ENCODE measurements around the gene CHMP1A.
"Not testable (repeated sequence)": the region's sequence is repeated elsewhere in the genome, so short reads cannot be mapped to it uniquely, and the experiment has no call there.

CHMP1A gene

GRCh38 chr16:89691986-89692569 is 34.6 kb upstream of the CHMP1A start:
- no peak for DNase-seq

- no peak for DNase-seq
Observed at GRCh38 chr16:89691231-89691985, 33.9 kb upstream of the CHMP1A start.

GRCh38 chr16:89690392-89690901 is 32.9 kb upstream of the CHMP1A start:
- no peak for DNase-seq

GRCh38 chr16:89689621-89690020 is 32.1 kb upstream of the CHMP1A start:
- not testable (repeated sequence) for DNase-seq

GRCh38 chr16:89689142-89689541 is 31.6 kb upstream of the CHMP1A start:
- DNase-seq: no peak

- DNase-seq: no peak
Observed at GRCh38 chr16:89688395-89688794, 30.9 kb upstream of the CHMP1A start.

- peak; percentile 33 for DNase-seq
Observed at GRCh38 chr16:89687092-89687940, 29.8 kb upstream of the CHMP1A start.

GRCh38 chr16:89686520-89687091 is 29.1 kb upstream of the CHMP1A start, which contains the start of gene CDK10:
Gene CDK10 (plus strand): TSS chr16:89686689. CDS start chr16:89686711, 22 bp downstream.
- DNase-seq: peak; percentile 89

GRCh38 chr16:89685916-89686315 is 28.4 kb upstream of the CHMP1A start:
- DNase-seq: no peak

GRCh38 chr16:89678258-89678657 is 20.8 kb upstream of the CHMP1A start:
- no peak for DNase-seq

- no peak for DNase-seq
Observed at GRCh38 chr16:89672177-89672941, 14.9 kb upstream of the CHMP1A start.

GRCh38 chr16:89671565-89671964 is 14.1 kb upstream of the CHMP1A start:
- DNase-seq: not testable (repeated sequence)

- DNase-seq: no peak
Observed at GRCh38 chr16:89670496-89671431, 13.3 kb upstream of the CHMP1A start.

GRCh38 chr16:89669755-89670154 is 12.2 kb upstream of the CHMP1A start:
- DNase-seq: no peak

- DNase-seq: no peak
Observed at GRCh38 chr16:89668790-89669158, 11.3 kb upstream of the CHMP1A start.

GRCh38 chr16:89667633-89668032 is 10.1 kb upstream of the CHMP1A start:
- DNase-seq: no peak

- peak; percentile 42 for DNase-seq
Observed at GRCh38 chr16:89667000-89667399, 9.5 kb upstream of the CHMP1A start.

GRCh38 chr16:89664238-89664637 is 6.7 kb upstream of the CHMP1A start:
- DNase-seq: not testable (repeated sequence)

- DNase-seq: no peak
Observed at GRCh38 chr16:89661215-89661614, 3.7 kb upstream of the CHMP1A start.

- DNase-seq: no peak
Observed at GRCh38 chr16:89660146-89660545, 2.6 kb upstream of the CHMP1A start.
